Psoas muscle (tissue), 8 donors: ENCODE results near the gene RPS6KA2. TPM values are rescaled to one million over a fixed set of nuclear protein-coding genes. Genes with fewer than 3 reads are reported as not detected.

ENCODE experiments used
- ATAC-seq, 4 donors: fragments of 200-7000 bp; cut with Tn5 transposase; one replicate each; pipeline ENCODE4 v1.9.1; 2020; ENCODE audit warnings: moderate library complexity in 3 of 4, mild to moderate bottlenecking in 2 of 4
- DNase-seq, 2 donors: peaks; one replicate each; pipeline ENCODE4 v3.0.0-alpha.2; 2020
- H3K27ac ChIP-seq: fragments of 200-600 bp; one replicate; pipeline ENCODE4 v1.8.0; 2022
- H3K27me3 ChIP-seq, 3 donors: fragments of 200-600 bp in 1 of 3; one replicate each; pipeline versions ENCODE4 v1.6.1 to v1.8.0; 2013 to 2022; ENCODE audit warnings: low read length in 2 of 3, mild to moderate bottlenecking in 2 of 3, moderate library complexity in 1 of 3; ENCODE audit not compliant: insufficient read depth in 3 of 3
- H3K36me3 ChIP-seq, 2 donors: fragments of 200-600 bp in 1 of 2; one replicate each; pipeline versions ENCODE4 v1.6.1 to v1.8.0; 2013 to 2022; ENCODE audit warnings: low read depth in 1 of 2, mild to moderate bottlenecking in 1 of 2, moderate library complexity in 1 of 2; ENCODE audit not compliant: insufficient read depth in 1 of 2
- H3K4me1 ChIP-seq: fragments of 200-600 bp; one replicate; pipeline ENCODE4 v1.8.0; 2022
- H3K4me3 ChIP-seq: fragments of 200-600 bp; one replicate; pipeline ENCODE4 v1.8.0; 2022; ENCODE audit warnings: mild to moderate bottlenecking
- H3K9me3 ChIP-seq: fragments of 200-600 bp; one replicate; pipeline ENCODE4 v1.8.0; 2022
- WGBS, 3 donors: extraction: QIAGEN DNeasy Blood & Tissue Kit; methylation state at CpG; one replicate each; pipeline versions ENCODE4 v1.1.6 to v1.1.7; 2013; 5-methylcytosine and 5-hydroxymethylcytosine counted together
- intact Hi-C, 2 donors: fragments of 100-400 bp; cut with DNase I; formaldehyde crosslinking; loops; one replicate each; pipeline versions ENCODE4 v1.11.0 to v1.14.2; 2022
- polyA plus RNA-seq, 3 donors: library from polyadenylated mRNA; stranded (reverse); fragments of 200-250 nt; gene quantifications; one replicate each; pipeline ENCODE4 v1.2.3, GENCODE V29; 2013
- total RNA-seq, 4 donors: library from RNA; stranded (reverse); fragmentation: NEBNext Ultra II Directional in 2 of 4; extraction: Animal tissue kit (Norgen Biotek cat#: 25700) in 2 of 4; gene quantifications; one replicate each; pipeline versions ENCODE4 v1.2.1 to v1.2.4, GENCODE V29; 2021 to 2023
- TF ChIP-seq, protein P1 (sequence below): fragments of 200-600 bp; IDR thresholded peaks from one replicate; pipeline ENCODE4 v1.8.0; 2022; ENCODE audit warnings: antibody characterized with exemption
- donor health status: healthy with polysubstance abuse.
- donor health status: DM: no; HTN: no; CAD: no; lungs with moderate emphysema.
- donor health status: Bipolar disorder and iron deficiency.
- donor health status: healthy.
- donor health status: DM: yes; HTN: yes; CAD: no.
- donor health status: DM: no; HTN: no; CAD: no.
- donor health status: DM: no; HTN: no; CAD: no.
- donor health status: DM: yes; HTN: yes; CAD: no.

RPS6KA2 gene
- total and polyA plus RNA-seq, 7 donors, result 7.8 to 40.4 (median 20.0) TPM

DNA sequence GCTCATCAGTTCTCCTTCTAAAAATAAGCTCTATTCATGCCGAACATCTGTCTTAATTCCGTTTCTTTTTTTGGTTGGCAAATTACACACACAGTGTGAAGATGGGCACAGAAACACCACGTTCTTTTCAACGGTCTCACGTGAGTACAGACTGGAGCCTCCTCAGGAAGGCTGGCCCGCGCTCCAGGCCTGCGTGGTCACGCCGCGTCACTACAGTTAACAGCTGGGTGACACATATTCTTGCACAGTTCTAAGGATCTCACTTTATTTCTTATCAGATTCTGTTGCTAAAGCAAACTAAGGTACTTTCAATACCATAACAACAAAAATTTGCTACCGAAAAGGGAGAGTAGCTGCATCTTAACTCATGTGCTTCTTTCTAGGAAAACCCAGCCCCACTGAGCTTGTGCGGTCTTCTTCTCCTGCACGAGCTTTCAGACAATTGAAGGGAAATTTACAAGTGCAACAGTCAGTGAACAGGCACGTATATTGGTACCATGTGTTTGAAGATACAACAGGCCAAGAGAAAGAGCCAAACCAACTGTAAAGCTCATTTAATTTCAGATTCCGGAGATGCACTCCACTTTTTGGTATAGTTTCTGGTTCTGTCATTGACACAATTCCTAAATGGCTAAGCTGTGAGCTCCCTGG, 188.7 kb downstream of the RPS6KA2 start:
- H3K9me3 ChIP-seq, result no peaks in the 10 kb centered on the region
- H3K4me3 ChIP-seq, result no peak overlapping the region
- no peaks in the 10 kb centered on the region for H3K27me3 ChIP-seq
- 63 to 82% (median 66%) methylated on average over 16 of the region's 16 CpGs for WGBS, 3 donors
- ATAC-seq, result no peak
- H3K4me1 ChIP-seq, result no peaks in the 10 kb centered on the region
- no peak overlapping the region for H3K27ac ChIP-seq
- intact Hi-C loops, result no loop called here
- TF ChIP-seq, protein P1, sequence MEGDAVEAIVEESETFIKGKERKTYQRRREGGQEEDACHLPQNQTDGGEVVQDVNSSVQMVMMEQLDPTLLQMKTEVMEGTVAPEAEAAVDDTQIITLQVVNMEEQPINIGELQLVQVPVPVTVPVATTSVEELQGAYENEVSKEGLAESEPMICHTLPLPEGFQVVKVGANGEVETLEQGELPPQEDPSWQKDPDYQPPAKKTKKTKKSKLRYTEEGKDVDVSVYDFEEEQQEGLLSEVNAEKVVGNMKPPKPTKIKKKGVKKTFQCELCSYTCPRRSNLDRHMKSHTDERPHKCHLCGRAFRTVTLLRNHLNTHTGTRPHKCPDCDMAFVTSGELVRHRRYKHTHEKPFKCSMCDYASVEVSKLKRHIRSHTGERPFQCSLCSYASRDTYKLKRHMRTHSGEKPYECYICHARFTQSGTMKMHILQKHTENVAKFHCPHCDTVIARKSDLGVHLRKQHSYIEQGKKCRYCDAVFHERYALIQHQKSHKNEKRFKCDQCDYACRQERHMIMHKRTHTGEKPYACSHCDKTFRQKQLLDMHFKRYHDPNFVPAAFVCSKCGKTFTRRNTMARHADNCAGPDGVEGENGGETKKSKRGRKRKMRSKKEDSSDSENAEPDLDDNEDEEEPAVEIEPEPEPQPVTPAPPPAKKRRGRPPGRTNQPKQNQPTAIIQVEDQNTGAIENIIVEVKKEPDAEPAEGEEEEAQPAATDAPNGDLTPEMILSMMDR, result no peak
- no peak for DNase-seq
- H3K36me3 ChIP-seq, result peaks cover 0 to 32% of the 10 kb centered on the region in 2 donors

DNA sequence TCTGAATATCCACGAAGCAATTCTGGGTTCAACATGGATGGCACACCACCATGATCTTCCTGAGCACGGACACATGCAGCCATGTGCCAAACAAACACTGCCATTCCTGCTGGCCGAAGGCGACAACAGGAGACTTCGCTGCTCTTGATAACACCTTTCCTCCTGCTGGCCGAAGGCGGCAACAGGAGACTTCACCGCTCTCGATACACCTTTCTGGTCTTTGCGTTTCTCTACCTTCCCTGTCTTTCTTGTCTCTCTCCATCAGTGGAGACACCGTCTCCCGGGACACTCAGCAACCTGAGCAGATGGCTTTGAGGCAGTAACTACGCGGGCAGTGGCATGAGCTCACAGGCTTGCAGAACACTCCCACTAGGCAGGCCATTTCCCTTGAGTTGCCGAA, 189.4 kb downstream of the RPS6KA2 start:
- TF ChIP-seq, protein P1, result no peak
- 86 to 91% (median 91%) methylated on average over 15 of the region's 15 CpGs for WGBS, 3 donors
- intact Hi-C loops, result no loop called here
- Histone ChIP-seq H3K9me3 (no peaks in the 10 kb centered on the region), H3K4me1 (no peaks in the 10 kb centered on the region), H3K27ac (no peak overlapping the region), H3K27me3 (no peaks in the 10 kb centered on the region), H3K4me3 (no peak overlapping the region), H3K36me3 (peaks cover 0 to 27% of the 10 kb centered on the region in 2 donors)
- DNase-seq (no peak), ATAC-seq (no peak)

DNA sequence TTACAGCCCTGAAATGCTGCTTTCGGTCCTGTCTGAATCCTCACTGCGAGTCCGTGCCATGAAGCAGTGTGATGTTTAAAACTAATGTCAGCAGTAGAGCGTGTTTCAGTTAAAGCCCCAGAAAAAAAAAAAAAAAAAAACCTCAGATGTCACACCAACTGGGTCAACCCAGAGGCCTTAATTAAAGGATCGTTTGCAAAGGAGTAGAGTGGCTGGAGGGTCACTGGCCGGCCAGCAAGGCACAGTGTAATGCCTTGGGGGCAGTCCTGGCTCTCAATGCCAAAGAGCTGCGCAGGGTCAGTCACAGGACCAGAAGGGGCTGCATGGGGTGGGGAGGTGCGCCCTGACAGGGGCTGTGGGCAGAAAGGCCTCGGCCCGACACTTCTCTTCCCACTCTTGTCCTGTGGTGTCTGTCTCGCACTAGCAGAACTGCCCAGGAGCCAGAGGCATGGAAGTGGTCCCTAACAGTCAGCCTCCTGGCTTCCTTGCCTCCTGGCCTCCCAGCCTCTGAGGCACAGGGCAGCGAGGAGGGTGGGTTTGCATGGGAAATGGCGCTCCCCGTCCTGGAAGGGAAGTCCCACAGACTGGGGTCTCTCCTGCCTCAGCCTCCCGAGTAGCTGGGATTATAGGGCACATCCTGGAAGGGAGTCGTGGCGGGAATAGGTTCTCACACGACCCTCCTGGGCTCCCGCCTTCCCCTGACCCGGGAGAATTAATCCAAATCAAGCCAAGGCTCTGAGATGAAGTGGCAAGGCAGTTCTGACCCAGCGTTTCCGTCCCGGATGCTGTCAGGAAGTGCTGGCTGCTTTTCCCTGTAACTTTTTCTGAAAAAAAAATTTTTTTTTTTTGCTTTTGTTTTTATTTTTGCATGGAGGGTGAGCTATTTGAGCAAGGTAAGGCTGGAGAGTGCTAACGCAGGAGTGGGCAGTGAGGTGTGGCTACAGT, 190.6 kb downstream of the RPS6KA2 start:
- peak in 1 of 4 donors; percentile 36 for ATAC-seq

DNA sequence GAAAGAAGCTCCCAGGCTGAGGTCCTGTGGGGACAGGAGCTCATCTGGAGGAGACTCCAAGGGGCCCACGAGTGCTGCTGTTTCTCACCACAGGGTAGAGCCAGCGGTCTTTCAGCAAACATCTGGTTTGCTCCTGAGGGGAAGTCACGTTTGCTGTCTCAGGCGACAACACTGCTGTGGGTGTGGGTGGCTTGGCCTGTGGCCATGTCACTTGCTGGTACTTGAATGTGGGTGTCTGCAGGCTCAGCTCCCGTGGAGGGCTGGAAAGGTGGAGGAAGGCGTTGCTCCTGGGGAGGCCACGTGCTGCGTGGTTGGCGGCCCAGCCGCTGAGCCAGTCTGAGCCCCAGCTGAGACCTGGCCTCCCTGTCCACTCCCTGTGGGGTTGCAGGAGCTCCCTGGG, 191.5 kb downstream of the RPS6KA2 start:
- intact Hi-C loops, result no loop called here
- H3K9me3 ChIP-seq, result no peaks in the 10 kb centered on the region
- TF ChIP-seq, protein P1, result no peak
- no peak overlapping the region for H3K4me3 ChIP-seq
- H3K27me3 ChIP-seq, result no peaks in the 10 kb centered on the region
- WGBS, 3 donors, result 62 to 78% (median 70%) methylated on average over 10 of the region's 10 CpGs
- DNase-seq (no peak), ATAC-seq (peak in 1 of 4 donors; percentile 25)
- H3K36me3 ChIP-seq, result peaks cover 0 to 36% of the 10 kb centered on the region in 2 donors
- no peaks in the 10 kb centered on the region for H3K4me1 ChIP-seq
- H3K27ac ChIP-seq, result no peak overlapping the region

More for the DNA sequence above, 190.6 kb downstream of the RPS6KA2 start:
- H3K27ac ChIP-seq, result no peak overlapping the region
- 83 to 87% (median 84%) methylated on average over 24 of the region's 24 CpGs for WGBS, 3 donors
- intact Hi-C loops, result no loop called here
- H3K27me3 ChIP-seq, result no peaks in the 10 kb centered on the region
- H3K36me3 ChIP-seq, result peaks cover 0 to 29% of the 10 kb centered on the region in 2 donors
- TF ChIP-seq, protein P1, result no peak
- no peak overlapping the region for H3K4me3 ChIP-seq
- no peaks in the 10 kb centered on the region for H3K9me3 ChIP-seq
- no peak for DNase-seq
- H3K4me1 ChIP-seq, result no peaks in the 10 kb centered on the region
